ENCODE measurements around the gene KLC3.

Gene KLC3

DNA sequence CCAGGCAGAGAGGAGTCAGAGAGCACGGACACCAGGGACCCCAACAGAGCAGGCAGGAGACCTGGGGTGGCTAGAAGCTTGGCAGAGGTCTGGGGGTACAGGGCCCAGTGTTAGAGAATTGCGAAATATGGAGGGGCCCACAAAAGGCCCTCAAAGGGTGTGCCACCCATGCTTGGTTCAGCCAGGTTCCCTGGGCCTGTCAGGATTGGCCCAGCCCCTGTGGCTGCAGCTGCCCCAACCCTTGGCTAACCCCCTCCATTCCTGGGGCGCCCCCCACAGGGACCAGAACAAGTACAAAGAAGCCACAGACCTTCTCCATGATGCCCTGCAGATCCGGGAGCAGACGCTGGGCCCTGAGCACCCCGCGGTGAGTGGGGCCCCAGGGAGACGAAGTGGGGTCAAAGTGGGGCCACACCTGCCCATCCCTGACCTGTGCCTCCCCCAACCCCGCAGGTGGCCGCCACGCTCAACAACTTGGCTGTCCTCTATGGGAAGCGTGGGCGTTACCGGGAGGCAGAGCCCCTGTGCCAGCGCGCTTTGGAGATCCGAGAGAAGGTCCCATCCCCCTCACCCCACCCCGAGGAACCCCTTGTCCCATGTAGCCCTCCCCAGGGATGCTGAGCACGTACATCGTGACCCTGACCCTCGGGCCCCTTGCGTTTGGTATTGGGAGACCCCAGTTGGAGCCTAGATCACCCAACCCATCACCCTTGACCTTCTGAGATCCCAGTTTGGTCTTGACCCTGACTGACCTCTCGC lies 8.0 kb downstream of the KLC3 start:
- no peak for DNase-seq

DNA sequence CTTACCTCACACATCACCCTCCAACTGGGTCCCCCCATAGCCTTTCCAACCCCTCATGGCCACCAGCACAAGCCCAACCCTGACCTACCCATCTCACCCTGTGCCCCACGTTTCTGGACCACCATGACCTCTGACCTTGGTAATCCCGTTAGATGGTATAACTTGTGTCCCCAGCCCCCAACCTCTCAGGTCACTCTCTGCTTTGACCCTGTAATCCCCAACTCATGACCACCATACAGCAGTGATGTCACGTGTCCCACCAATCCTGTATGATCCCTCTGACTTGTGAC lies 8.5 kb downstream of the KLC3 start:
- no peak for DNase-seq

DNA sequence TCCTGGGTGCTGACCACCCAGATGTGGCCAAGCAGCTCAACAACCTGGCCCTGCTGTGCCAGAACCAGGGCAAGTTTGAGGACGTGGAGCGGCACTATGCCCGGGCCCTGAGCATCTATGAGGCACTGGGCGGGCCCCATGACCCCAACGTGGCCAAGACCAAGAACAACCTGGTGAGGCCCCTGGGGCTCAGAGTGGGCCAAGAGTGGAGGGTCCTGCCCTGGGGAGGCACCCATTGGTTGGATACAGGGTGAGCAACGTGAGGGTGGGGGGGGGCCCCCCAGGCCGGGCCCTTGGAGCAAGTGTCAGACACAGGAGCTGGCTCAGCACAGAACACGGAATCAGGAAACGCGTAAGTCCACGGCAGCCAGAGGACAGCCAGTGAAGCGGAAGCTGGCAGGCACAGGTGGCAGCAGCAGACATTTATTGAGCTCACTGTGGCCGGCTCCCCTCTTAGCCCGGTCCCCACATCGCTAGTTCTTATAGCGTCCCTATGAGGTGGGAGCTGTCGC lies 8.9 kb downstream of the KLC3 start:
- DNase-seq = no peak

- DNase-seq = no peak
Observed at GRCh38 chr19:45350477-45351058, 10.0 kb downstream of the KLC3 start.

- no peak for DNase-seq
Observed at GRCh38 chr19:45351401-45351952, 10.9 kb downstream of the KLC3 start.

DNA sequence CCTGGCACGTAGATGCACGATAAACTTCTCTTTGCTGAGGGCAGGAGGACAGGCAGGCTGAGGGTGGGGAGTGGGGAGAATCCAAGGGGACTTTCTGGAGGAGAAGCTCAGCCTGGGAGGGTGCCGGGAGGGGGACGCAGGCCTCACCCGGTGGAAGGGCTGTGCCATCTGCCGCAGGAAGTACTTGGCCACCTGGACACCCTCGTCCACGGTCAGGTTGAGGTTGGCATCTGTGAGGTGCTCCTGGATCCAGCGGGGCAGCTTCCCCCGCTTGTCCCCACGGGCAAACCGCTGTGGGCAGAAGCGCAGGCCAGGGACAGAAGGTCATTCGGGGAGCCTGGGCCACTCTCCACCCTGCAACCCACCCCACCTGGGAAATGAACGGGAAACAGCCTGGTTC lies 11.5 kb downstream of the KLC3 start:
- DNase-seq = no peak

DNA sequence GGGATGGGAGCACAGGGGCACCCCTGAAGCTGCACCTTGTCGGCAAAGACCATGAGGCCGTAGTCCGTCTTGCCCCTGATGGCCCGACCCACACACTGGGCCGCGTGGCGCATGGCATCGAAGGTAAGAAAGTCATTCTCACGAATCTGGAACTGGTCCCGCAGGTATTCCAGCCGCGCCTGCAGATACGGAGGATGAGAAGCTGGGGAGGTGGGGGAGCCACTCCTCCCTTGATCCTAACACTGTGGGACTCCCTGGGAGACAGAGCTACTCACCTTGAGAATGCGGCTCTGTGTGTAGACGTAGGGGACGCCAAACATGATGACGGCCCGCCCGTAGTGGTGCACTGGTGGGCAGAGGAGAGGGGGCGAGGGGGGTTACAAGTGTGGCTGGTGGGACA lies 11.9 kb downstream of the KLC3 start:
- DNase-seq = no peak

GRCh38 chr19:45352914-45353796 lies 12.6 kb downstream of the KLC3 start:
- DNase-seq = no peak

- DNase-seq = no peak
Observed at GRCh38 chr19:45354241-45354842, 13.8 kb downstream of the KLC3 start.

GRCh38 chr19:45355402-45355801 lies 14.9 kb downstream of the KLC3 start:
- DNase-seq = no peak

- no peak for DNase-seq
Observed at GRCh38 chr19:45355910-45356309, 15.4 kb downstream of the KLC3 start.

GRCh38 chr19:45356760-45357444 lies 16.4 kb downstream of the KLC3 start:
- no peak for DNase-seq

DNA sequence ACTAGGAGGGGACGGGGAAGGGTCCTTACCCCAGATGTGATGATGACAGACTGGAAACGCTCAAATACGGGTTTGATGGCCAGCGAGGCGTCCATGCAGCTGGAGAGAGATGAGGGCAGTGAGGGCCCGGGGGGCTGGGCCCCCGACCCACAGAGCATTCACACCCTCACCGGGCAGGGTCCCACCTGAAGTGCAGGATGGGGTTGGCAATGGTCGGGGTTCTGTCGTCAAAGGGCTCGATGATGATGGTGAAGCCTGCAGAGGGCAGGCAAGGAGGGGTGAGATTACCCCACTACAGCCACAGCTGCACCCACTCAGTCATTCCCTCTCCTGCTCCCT lies 16.9 kb downstream of the KLC3 start:
- no peak for DNase-seq

DNA sequence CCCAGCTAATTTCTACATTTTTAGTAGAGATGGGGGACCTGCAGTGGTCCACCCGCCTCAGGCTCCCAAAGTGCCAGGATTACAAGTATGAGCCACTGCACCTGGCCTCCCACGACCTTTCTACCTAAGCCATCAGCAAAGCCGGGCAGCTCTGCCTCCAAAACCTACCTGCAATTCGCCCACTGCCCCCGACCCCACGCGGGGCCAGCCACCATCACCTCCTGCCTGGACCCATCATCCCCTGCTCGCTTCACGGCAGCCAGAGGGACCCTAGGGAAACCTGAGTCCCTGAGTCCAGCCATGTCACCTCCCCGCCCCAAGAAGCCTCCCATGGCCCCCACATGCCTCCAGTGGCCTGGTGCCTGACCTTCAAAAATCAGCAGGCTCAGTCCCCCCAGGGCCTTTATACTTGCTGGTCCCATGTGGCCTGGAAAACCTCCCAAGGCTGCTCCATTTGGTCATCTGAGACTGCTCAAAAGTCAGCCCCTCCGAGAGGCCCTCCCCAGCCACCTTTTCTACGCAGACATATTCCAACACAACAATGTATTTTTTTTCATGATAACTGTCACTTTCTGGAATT lies 17.8 kb downstream of the KLC3 start:
- DNase-seq = no peak

DNA sequence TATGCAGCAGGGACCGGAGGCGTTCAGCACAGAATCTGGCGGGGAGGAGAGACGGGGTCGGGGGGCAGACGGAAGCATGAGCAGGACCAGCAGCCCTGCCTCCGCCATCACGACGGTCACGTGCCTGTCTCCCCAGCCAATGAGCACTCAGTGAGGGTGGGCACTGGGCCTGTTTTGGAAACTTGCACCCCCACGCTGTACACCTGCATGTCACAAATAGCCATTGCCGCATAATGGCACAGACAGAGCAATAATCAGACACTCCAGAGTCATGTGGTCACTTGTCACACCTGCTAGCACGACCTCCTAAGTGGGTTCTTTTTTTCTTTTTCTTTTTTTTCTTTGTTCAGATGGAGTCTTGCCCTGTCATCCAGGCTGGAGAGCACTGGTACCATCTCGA lies 21.1 kb downstream of the KLC3 start:
- DNase-seq = no peak

- DNase-seq = no peak
Observed at GRCh38 chr19:45362291-45362690, 21.7 kb downstream of the KLC3 start.

- DNase-seq = no peak
Observed at GRCh38 chr19:45363861-45364459, 23.4 kb downstream of the KLC3 start.

GRCh38 chr19:45364696-45365095 lies 24.1 kb downstream of the KLC3 start:
- DNase-seq = no peak

DNA sequence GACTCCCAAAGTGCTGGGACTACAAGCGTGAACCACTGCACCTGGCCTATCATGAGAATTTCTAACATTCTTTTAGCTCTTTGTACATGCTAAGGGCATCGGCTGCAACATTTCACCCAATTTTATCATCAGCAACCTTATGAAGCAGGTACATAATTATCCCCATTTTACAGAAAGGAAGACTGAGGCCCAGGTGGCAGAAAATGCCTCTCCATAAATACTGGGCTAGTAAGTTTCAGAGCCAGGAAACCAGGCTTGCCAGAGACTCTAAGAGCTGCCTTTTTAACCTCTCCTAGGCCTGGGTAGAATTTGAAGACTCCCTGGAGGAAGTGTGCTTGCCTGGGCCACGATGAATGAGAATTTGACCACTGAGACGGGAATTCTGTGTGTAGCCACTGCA lies 27.6 kb downstream of the KLC3 start:
- DNase-seq = no peak

DNA sequence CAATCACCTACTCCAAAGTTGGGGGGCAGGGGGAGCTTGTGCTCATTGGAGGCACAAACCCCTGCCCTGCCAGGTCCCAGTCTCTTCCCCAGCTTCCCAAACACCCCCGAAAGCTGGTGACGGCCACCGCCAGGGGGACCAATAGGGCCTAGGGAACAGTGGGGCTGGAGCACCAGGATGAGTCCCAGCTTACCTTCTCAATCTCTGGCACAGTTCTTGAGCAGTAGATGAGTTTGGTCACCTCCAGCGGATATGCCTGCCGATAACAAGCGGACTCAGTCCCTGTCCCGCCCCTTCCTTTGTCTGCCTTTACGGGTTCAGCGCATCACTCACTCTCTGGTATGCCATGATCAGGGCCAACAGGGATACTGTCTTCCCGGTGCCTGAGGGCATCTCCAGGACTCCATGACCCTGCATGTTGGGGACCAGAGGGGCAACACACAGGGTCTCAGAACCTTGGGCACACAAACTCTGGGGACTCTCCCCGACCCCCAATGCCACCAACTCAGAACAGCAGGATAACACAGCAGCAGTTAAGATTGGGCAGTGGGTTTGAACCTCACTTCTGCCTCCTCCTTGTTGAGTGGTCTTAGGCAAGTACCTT lies 28.3 kb downstream of the KLC3 start:
- DNase-seq = no peak
